Aorta (tissue), 5 donors: ENCODE measurements around the gene IQCF5. TPM values are rescaled to one million over a fixed set of nuclear protein-coding genes. Genes with fewer than 3 reads are reported as not detected.
"Not testable (repeated sequence)": the region's sequence is repeated elsewhere in the genome, so short reads cannot be mapped to it uniquely, and the experiment has no call there.

Experiments used
- ATAC-seq: fragments of 200-7000 bp; cut with Tn5 transposase; one replicate; pipeline ENCODE4 v1.9.1; 2022; ENCODE audit warnings: moderate library complexity; ENCODE audit not compliant: low FRiP score
- DNase-seq, 2 donors: peaks; one replicate each; pipeline ENCODE4 v3.0.0-alpha.2; 2020
- H3K27ac ChIP-seq, 2 donors: one replicate each; pipeline ENCODE4 v1.5.1; 2013; ENCODE audit warnings: low read length in 2 of 2, mild to moderate bottlenecking in 2 of 2, moderate library complexity in 2 of 2, control low read depth in 1 of 2, inconsistent platforms in 1 of 2, low read depth in 1 of 2
- H3K27me3 ChIP-seq, 2 donors: one replicate each; pipeline ENCODE4 v1.6.1; 2013; ENCODE audit warnings: control low read depth in 1 of 2, low read length in 1 of 2, mild to moderate bottlenecking in 1 of 2, moderate library complexity in 1 of 2; ENCODE audit not compliant: insufficient read depth in 2 of 2, control insufficient read depth in 1 of 2
- H3K36me3 ChIP-seq, 2 donors: one replicate each; pipeline ENCODE4 v1.6.1; 2013; ENCODE audit warnings: control low read depth in 1 of 2, low read length in 1 of 2, mild to moderate bottlenecking in 1 of 2; ENCODE audit not compliant: insufficient read depth in 2 of 2, control insufficient read depth in 1 of 2
- H3K4me1 ChIP-seq, 2 donors: one replicate each; pipeline ENCODE4 v1.6.1; 2013; ENCODE audit warnings: low read length in 2 of 2, control low read depth in 1 of 2, mild to moderate bottlenecking in 1 of 2, moderate library complexity in 1 of 2; ENCODE audit not compliant: insufficient read depth in 2 of 2, control insufficient read depth in 1 of 2
- H3K4me3 ChIP-seq, 2 donors: one replicate each; pipeline ENCODE4 v1.5.1; 2013; ENCODE audit warnings: low read length in 2 of 2, control low read depth in 1 of 2, mild to moderate bottlenecking in 1 of 2
- H3K9me3 ChIP-seq: one replicate; pipeline ENCODE4 v1.6.1; 2013; ENCODE audit warnings: mild to moderate bottlenecking, low read length; ENCODE audit not compliant: control insufficient read depth
- WGBS, 2 donors: extraction: QIAGEN DNeasy Blood & Tissue Kit; methylation state at CpG; one replicate each; pipeline ENCODE4 v1.1.7; 2013; 5-methylcytosine and 5-hydroxymethylcytosine counted together
- intact Hi-C, 2 donors: fragments of 100-400 bp; cut with DNase I; formaldehyde crosslinking; loops; one replicate each; pipeline versions ENCODE4 v1.14.2 to v1.15.0; 2022
- polyA plus RNA-seq, 2 donors: library from polyadenylated mRNA; stranded (reverse); fragments of 200-250 nt; gene quantifications; one replicate each; pipeline ENCODE4 v1.2.3, GENCODE V29; 2013
- total RNA-seq, 2 donors: library from RNA; stranded (reverse); fragmentation: NEBNext Ultra II Directional; extraction: Animal tissue kit (Norgen Biotek cat#: 25700); gene quantifications; one replicate each; pipeline ENCODE4 v1.2.1, GENCODE V29; 2021
- donor health status: healthy with polysubstance abuse.
- donor health status: Bipolar disorder and iron deficiency.
- donor health status: DM: no; HTN: no; CAD: no.
- donor health status: DM: no; HTN: no; CAD: no.
- donor health status: DM: yes; HTN: yes; CAD: no.

Gene IQCF5
- total and polyA plus RNA-seq, 4 donors = not detected

- H3K27me3 ChIP-seq, H3K4me1 ChIP-seq, DNase-seq, H3K4me3 ChIP-seq, ATAC-seq, H3K9me3 ChIP-seq, H3K36me3 ChIP-seq, H3K27ac ChIP-seq, intact Hi-C loops: not testable (repeated sequence)
- WGBS, 2 donors = 75 to 82% methylated on average over 1 of the region's 1 CpG
These were observed 20.0 kb downstream of the IQCF5 start for GRCh38 chr3:51855411-51855810.

GRCh38 chr3:51845129-51845528, 30.3 kb downstream of the IQCF5 start:
- H3K27ac ChIP-seq = no peak overlapping the region
- intact Hi-C loops = no loop called here
- H3K4me1 ChIP-seq = no peaks in the 10 kb centered on the region
- no peak overlapping the region for H3K4me3 ChIP-seq
- DNase-seq = no peak
- WGBS, 2 donors = 60 to 65% methylated on average over 7 of the region's 7 CpGs
- peaks cover 10% of the 10 kb centered on the region for H3K9me3 ChIP-seq
- no peaks in the 10 kb centered on the region for H3K36me3 ChIP-seq
- ATAC-seq = no peak
- H3K27me3 ChIP-seq = peaks cover 0 to 2% of the 10 kb centered on the region in 2 donors

DNA sequence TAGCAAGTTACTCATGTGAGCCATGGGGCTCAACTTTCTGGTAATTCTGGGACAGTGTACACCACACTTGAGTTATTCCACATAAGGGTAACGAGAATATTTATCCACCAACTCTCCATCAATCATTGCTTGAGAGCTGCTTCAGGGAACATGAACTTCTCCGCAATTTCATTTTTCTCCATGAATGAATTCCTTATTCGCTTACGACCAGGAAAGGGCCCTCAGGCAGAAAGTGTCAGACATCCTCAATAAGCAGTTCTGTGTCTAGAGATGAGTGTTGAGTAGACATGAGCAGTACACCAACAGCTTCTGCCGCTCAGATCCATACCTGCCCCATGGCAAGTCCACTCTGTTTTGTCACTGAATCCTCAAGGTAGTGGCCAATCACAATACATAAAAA, 38.8 kb downstream of the IQCF5 start:
- no peaks in the 10 kb centered on the region for H3K4me1 ChIP-seq
- H3K36me3 ChIP-seq = no peaks in the 10 kb centered on the region
- no peak overlapping the region for H3K4me3 ChIP-seq
- peaks cover 0 to 1% of the 10 kb centered on the region in 2 donors for H3K27me3 ChIP-seq
- intact Hi-C loops = no loop called here
- H3K27ac ChIP-seq = no peak overlapping the region
- WGBS, 2 donors = 58 to 61% methylated on average over 5 of the region's 5 CpGs
- peaks cover 1% of the 10 kb centered on the region for H3K9me3 ChIP-seq
- DNase-seq (no peak), ATAC-seq (no peak)

GRCh38 chr3:51830836-51831385, 44.5 kb downstream of the IQCF5 start:
- intact Hi-C loops = no loop called here
- WGBS, 2 donors = 45 to 50% methylated on average over 4 of the region's 4 CpGs
- no peak for DNase-seq

DNA sequence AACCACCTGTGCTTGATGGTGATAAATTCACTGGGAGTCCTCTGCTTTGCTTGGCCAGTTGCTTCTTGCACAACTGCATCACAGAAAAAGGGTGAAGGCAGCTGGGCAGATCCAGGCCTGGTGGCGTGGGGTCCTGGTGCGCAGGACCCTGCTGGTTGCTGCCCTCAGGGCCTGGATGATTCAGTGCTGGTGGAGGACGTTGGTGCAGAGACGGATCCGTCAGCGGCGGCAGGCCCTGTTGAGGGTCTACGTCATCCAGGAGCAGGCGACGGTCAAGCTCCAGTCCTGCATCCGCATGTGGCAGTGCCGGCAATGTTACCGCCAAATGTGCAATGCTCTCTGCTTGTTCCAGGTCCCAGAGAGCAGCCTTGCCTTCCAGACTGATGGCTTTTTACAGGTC, 45.1 kb downstream of the IQCF5 start:
- DNase-seq (peak in 1 of 2 donors; percentile 66), ATAC-seq (no peak)
- Histone ChIP-seq H3K36me3 (no peaks in the 10 kb centered on the region), H3K4me3 (no peak overlapping the region), H3K27me3 (no peaks in the 10 kb centered on the region), H3K4me1 (no peaks in the 10 kb centered on the region), H3K27ac (no peak overlapping the region), H3K9me3 (peaks cover 6% of the 10 kb centered on the region)
- intact Hi-C loops = no loop called here
- 89 to 90% methylated on average over 13 of the region's 13 CpGs for WGBS, 2 donors

More at GRCh38 chr3:51830836-51831385, 44.5 kb downstream of the IQCF5 start:
- Histone ChIP-seq H3K9me3 (peaks cover 6% of the 10 kb centered on the region), H3K4me3 (no peak overlapping the region), H3K4me1 (no peaks in the 10 kb centered on the region), H3K27me3 (no peaks in the 10 kb centered on the region), H3K36me3 (no peaks in the 10 kb centered on the region), H3K27ac (no peak overlapping the region)
- ATAC-seq = no peak

- ATAC-seq = no peak
- no peaks in the 10 kb centered on the region for H3K4me1 ChIP-seq
- intact Hi-C loops = no loop called here
These were observed 47.1 kb downstream of the IQCF5 start for GRCh38 chr3:51828297-51828696.

More at GRCh38 chr3:51828297-51828696, 47.1 kb downstream of the IQCF5 start:
- H3K27ac ChIP-seq = no peak overlapping the region
- H3K9me3 ChIP-seq = peaks cover 6% of the 10 kb centered on the region
- DNase-seq = no peak
- no peaks in the 10 kb centered on the region for H3K36me3 ChIP-seq
- H3K4me3 ChIP-seq = no peak overlapping the region
- 69 to 86% methylated on average over 1 of the region's 1 CpG for WGBS, 2 donors
- H3K27me3 ChIP-seq = no peaks in the 10 kb centered on the region

Other genes starting within 250 kb of the IQCF5 start
- gene TEX264, start 204.3 kb downstream of the IQCF5 start, total RNA-seq = 10 to 100 TPM; 18.2 to 26.0 TPM
- 10 to 100 TPM; 25.0 to 40.7 TPM for gene TEX264, start 204.3 kb downstream of the IQCF5 start, polyA plus RNA-seq
- under 1 TPM; 0.52 to 0.87 TPM for gene GRM2, start 168.5 kb downstream of the IQCF5 start, total RNA-seq
- gene GRM2, start 168.5 kb downstream of the IQCF5 start, polyA plus RNA-seq = under 1 TPM in 1 of 2 donors, not detected in 1; 0.18 TPM
- gene IQCF6, start 96.4 kb downstream of the IQCF5 start, total RNA-seq = not detected
- gene IQCF6, start 96.4 kb downstream of the IQCF5 start, polyA plus RNA-seq = not detected
- not detected for gene IQCF2, start 14.0 kb downstream of the IQCF5 start, total RNA-seq
- not detected for gene IQCF2, start 14.0 kb downstream of the IQCF5 start, polyA plus RNA-seq
- not detected for gene IQCF1, start 27.8 kb upstream of the IQCF5 start, total RNA-seq
- not detected for gene IQCF1, start 27.8 kb upstream of the IQCF5 start, polyA plus RNA-seq
- 10 to 100 TPM in 1 of 2 donors, 1 to 10 TPM in 1; 9.3 to 11.4 TPM for gene RRP9, start 66.3 kb upstream of the IQCF5 start, total RNA-seq
- gene RRP9, start 66.3 kb upstream of the IQCF5 start, polyA plus RNA-seq = 10 to 100 TPM in 1 of 2 donors, 1 to 10 TPM in 1; 5.0 to 11.0 TPM
- gene PARP3, start 66.8 kb upstream of the IQCF5 start, total RNA-seq = 10 to 100 TPM; 11.6 to 18.1 TPM
- gene PARP3, start 66.8 kb upstream of the IQCF5 start, polyA plus RNA-seq = 10 to 100 TPM; 11.0 to 35.0 TPM
- gene GPR62, start 79.8 kb upstream of the IQCF5 start, total RNA-seq = not detected
- under 1 TPM in 1 of 2 donors, not detected in 1; 0.15 TPM for gene GPR62, start 79.8 kb upstream of the IQCF5 start, polyA plus RNA-seq
- gene PCBP4, start 91.9 kb upstream of the IQCF5 start, total RNA-seq = 10 to 100 TPM; 58.1 to 63.7 TPM
- 100 to 1,000 TPM in 1 of 2 donors, 10 to 100 TPM in 1; 29.4 to 124 TPM for gene PCBP4, start 91.9 kb upstream of the IQCF5 start, polyA plus RNA-seq
- 10 to 100 TPM; 18.2 to 40.0 TPM for gene ABHD14B, start 98.4 kb upstream of the IQCF5 start, total RNA-seq
- 10 to 100 TPM; 44.2 to 45.3 TPM for gene ABHD14B, start 98.4 kb upstream of the IQCF5 start, polyA plus RNA-seq
- gene ABHD14A, start 99.5 kb upstream of the IQCF5 start, total RNA-seq = 10 to 100 TPM in 1 of 2 donors, 1 to 10 TPM in 1; 4.7 to 16.0 TPM
- 10 to 100 TPM in 1 of 2 donors, 1 to 10 TPM in 1; 9.5 to 23.0 TPM for gene ABHD14A, start 99.5 kb upstream of the IQCF5 start, polyA plus RNA-seq
- 10 to 100 TPM in 1 of 2 donors, 1 to 10 TPM in 1; 7.2 to 16.5 TPM for gene ACY1, start 107.9 kb upstream of the IQCF5 start, total RNA-seq
- 100 to 1,000 TPM in 1 of 2 donors, 10 to 100 TPM in 1; 12.2 to 102 TPM for gene ACY1, start 107.9 kb upstream of the IQCF5 start, polyA plus RNA-seq
- 100 to 1,000 TPM; 617 to 792 TPM for gene RPL29, start 120.3 kb upstream of the IQCF5 start, total RNA-seq
- 1,000 to 10,000 TPM; 1,520 to 2,218 TPM for gene RPL29, start 120.3 kb upstream of the IQCF5 start, polyA plus RNA-seq
- gene DUSP7, start 181.0 kb upstream of the IQCF5 start, total RNA-seq = 10 to 100 TPM; 36.8 to 54.1 TPM
- 10 to 100 TPM in 1 of 2 donors, 1 to 10 TPM in 1; 8.8 to 14.4 TPM for gene DUSP7, start 181.0 kb upstream of the IQCF5 start, polyA plus RNA-seq